ENCODE results near the gene CCL15. TPM values are rescaled to one million over a fixed set of nuclear protein-coding genes. Genes with fewer than 3 reads are reported as not detected.

CCL15 gene
- total and polyA plus RNA-seq, 2 donors from 2014 or later, result 0.82 to 22.2 TPM

DNA sequence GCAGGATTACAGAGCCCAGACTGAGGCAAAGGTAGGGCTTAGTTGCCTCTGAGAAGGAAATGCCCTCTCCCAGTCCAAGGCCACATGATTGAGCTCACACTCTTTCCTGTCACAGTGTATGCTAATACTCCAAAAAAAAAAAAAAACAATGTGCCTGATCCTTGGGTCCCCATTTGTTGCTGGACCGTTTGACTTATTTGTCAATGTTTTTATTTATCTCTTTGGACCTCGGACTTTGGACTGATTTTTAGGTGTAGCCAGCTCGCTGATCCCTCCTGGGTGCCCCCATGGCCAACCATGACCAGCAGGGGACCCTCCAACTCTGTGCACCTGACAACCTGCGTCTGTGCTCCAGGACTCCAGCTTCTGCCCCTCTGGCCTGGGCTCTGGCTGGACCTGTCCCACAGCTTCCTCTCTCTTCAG, 19.4 kb downstream of the CCL15 start:
- Histone ChIP-seq H3K4me1 (ENCODE audit: control insufficient read depth in 2 of 3, insufficient read depth in 2 of 3, low read depth in 1 of 3, low read length in 3 of 3) (peaks cover 0 to 2% (median 0%) of the 10 kb centered on the region in 3 donors), H3K9ac (ENCODE audit: low read length in 3 of 3) (no peak overlapping the region), H3K9me3 (ENCODE audit: control insufficient read depth in 2 of 3, insufficient read depth in 1 of 3, low read length in 3 of 3) (no peaks in the 10 kb centered on the region), H3K27me3 (ENCODE audit: control insufficient read depth, insufficient read depth, low read length) (no peaks in the 10 kb centered on the region), H3K4me3 (ENCODE audit: low read length in 3 of 3) (no peak overlapping the region), H3K27ac (ENCODE audit: low read depth in 2 of 2, low read length in 2 of 2) (no peak overlapping the region), H3K36me3 (ENCODE audit: control insufficient read depth in 2 of 3, insufficient read depth in 3 of 3, low read length in 3 of 3) (no peaks in the 10 kb centered on the region)
- TF ChIP-seq CTCF (IDR thresholded peaks at IDR 0.05; ENCODE audit: borderline replicate concordance, extremely low read depth, insufficient read depth), result no peak
- intact Hi-C loops (cut with DNase I), result no loop called here
- DNase-seq (no peak), FAIRE-seq (no peak)

- H3K4me3 ChIP-seq (ENCODE audit: low read length in 3 of 3), result no peak within 1 kb of the TSS
- intact Hi-C loops (cut with DNase I), result no loop called here
- FAIRE-seq (no peak), DNase-seq (no peak)
- no peaks in the 10 kb centered on the region for H3K27me3 ChIP-seq (ENCODE audit: control insufficient read depth, insufficient read depth, low read length)
- H3K9me3 ChIP-seq (ENCODE audit: control insufficient read depth in 2 of 3, insufficient read depth in 1 of 3, low read length in 3 of 3), result no peaks in the 10 kb centered on the region
- H3K27ac ChIP-seq (ENCODE audit: low read depth in 2 of 2, low read length in 2 of 2), result no peak within 1 kb of the TSS
- no peak for TF ChIP-seq CTCF (IDR thresholded peaks at IDR 0.05; ENCODE audit: borderline replicate concordance, extremely low read depth, insufficient read depth)
- no peak within 1 kb of the TSS for H3K9ac ChIP-seq (ENCODE audit: low read length in 3 of 3)
- no peaks in the 10 kb centered on the region for H3K36me3 ChIP-seq (ENCODE audit: control insufficient read depth in 2 of 3, insufficient read depth in 3 of 3, low read length in 3 of 3)
- H3K4me1 ChIP-seq (ENCODE audit: control insufficient read depth in 2 of 3, insufficient read depth in 2 of 3, low read depth in 1 of 3, low read length in 3 of 3), result no peaks in the 10 kb centered on the region
Observed at GRCh38 chr17:35981246-35981645, 20.1 kb downstream of the CCL15 start, which contains the start of gene CCL16. Gene CCL16 (minus strand): TSS chr17:35981497. CDS start chr17:35981420, 77 bp downstream.

DNA sequence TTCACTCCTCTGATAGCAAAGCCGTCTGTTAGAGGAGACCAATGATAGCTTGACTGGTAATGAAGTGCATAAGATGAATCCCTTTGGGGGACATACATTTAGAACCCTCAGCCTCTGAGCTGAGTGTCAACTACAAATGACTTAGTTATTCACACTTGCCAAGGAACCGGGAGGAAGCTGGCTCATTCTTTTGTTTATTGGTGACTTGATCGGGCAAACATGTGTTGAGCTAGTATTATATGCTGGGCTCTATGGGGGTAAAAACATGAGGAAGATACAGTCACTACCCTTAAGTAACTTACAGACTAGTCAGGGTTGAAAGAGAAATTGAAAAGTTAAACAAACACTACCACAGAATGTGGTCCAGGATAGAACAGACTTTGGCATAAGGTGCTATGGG, 23.0 kb downstream of the CCL15 start:
- FAIRE-seq (no peak), DNase-seq (no peak)
- H3K9ac ChIP-seq (ENCODE audit: low read length in 3 of 3), result no peak overlapping the region
- H3K4me1 ChIP-seq (ENCODE audit: control insufficient read depth in 2 of 3, insufficient read depth in 2 of 3, low read depth in 1 of 3, low read length in 3 of 3), result peaks cover 0 to 8% (median 5%) of the 10 kb centered on the region in 3 donors
- H3K36me3 ChIP-seq (ENCODE audit: control insufficient read depth in 2 of 3, insufficient read depth in 3 of 3, low read length in 3 of 3), result no peaks in the 10 kb centered on the region
- H3K9me3 ChIP-seq (ENCODE audit: control insufficient read depth in 2 of 3, insufficient read depth in 1 of 3, low read length in 3 of 3), result no peaks in the 10 kb centered on the region
- intact Hi-C loops (cut with DNase I), result no loop called here
- no peaks in the 10 kb centered on the region for H3K27me3 ChIP-seq (ENCODE audit: control insufficient read depth, insufficient read depth, low read length)
- no peak for TF ChIP-seq CTCF (IDR thresholded peaks at IDR 0.05; ENCODE audit: borderline replicate concordance, extremely low read depth, insufficient read depth)
- H3K4me3 ChIP-seq (ENCODE audit: low read length in 3 of 3), result no peak overlapping the region
- no peak overlapping the region for H3K27ac ChIP-seq (ENCODE audit: low read depth in 2 of 2, low read length in 2 of 2)

GRCh38 chr17:35977509-35977908, 23.8 kb downstream of the CCL15 start:
- Histone ChIP-seq H3K9me3 (ENCODE audit: control insufficient read depth in 2 of 3, insufficient read depth in 1 of 3, low read length in 3 of 3) (no peaks in the 10 kb centered on the region), H3K4me1 (ENCODE audit: control insufficient read depth in 2 of 3, insufficient read depth in 2 of 3, low read depth in 1 of 3, low read length in 3 of 3) (peaks cover 0 to 13% (median 12%) of the 10 kb centered on the region in 3 donors), H3K9ac (ENCODE audit: low read length in 3 of 3) (no peak overlapping the region), H3K27me3 (ENCODE audit: control insufficient read depth, insufficient read depth, low read length) (no peaks in the 10 kb centered on the region), H3K4me3 (ENCODE audit: low read length in 3 of 3) (no peak overlapping the region), H3K36me3 (ENCODE audit: control insufficient read depth in 2 of 3, insufficient read depth in 3 of 3, low read length in 3 of 3) (no peaks in the 10 kb centered on the region), H3K27ac (ENCODE audit: low read depth in 2 of 2, low read length in 2 of 2) (no peak overlapping the region)
- DNase-seq, result no peak
- intact Hi-C loops (cut with DNase I), result no loop called here
- TF ChIP-seq CTCF (IDR thresholded peaks at IDR 0.05; ENCODE audit: borderline replicate concordance, extremely low read depth, insufficient read depth), result no peak
- FAIRE-seq, result no peak

Measured in kidney (tissue), 14 donors.